ENCODE results near the gene WDR64.

Gene WDR64

DNA sequence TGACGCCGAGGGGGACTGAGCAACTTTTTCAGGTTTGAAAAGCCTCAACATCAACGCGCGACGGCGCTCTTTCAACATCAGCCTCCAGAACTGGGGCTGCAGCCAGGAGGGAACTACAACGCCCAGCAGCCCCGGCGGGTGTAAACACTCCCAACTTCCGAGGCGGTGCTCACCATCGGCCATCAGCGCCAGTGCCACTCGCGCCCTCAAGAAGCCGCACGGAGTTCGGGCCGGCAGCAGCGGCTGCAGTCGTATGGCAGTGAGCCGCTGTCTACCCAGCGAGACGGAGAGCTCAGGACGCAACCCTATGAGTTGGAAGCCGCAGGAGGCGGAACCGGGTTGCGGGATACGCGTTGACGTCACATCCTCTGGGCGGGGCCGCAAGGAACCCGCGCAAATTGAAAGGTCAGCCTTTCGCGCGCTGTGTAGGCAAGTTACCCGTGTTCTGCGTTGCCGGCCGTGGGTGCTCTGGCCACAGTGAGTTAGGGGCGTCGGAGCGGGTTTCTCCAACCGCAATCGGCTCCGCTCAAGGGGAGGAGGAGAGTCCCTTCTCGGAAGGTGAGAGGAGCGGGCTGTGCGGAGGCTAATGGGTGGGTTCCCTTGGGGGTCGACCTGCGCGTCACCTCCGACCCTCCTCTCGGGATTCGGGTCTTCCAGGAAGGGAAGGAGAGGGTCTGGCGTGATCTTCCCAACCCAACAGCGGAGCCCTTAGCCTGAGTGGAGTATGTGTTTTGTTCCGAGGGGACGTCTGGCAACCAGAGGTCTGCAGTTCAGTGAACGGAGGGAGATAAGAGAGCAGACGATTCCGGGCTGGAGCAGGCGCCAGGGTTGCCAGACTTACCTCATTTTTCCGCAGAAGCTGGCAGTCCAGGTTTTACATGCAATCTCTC, 196.0 kb downstream of the WDR64 start, which contains the start of gene EXO1:
TSS of gene EXO1 (plus strand) at position 409 of the 890 bp plus-strand sequence. CDS start 2,222 bp downstream, outside the sequence.
- no peak for FAIRE-seq
- DNase-seq (ENCODE audit: insufficient read length, low spot score), result peak; percentile 87
- TF ChIP-seq, protein P1, sequence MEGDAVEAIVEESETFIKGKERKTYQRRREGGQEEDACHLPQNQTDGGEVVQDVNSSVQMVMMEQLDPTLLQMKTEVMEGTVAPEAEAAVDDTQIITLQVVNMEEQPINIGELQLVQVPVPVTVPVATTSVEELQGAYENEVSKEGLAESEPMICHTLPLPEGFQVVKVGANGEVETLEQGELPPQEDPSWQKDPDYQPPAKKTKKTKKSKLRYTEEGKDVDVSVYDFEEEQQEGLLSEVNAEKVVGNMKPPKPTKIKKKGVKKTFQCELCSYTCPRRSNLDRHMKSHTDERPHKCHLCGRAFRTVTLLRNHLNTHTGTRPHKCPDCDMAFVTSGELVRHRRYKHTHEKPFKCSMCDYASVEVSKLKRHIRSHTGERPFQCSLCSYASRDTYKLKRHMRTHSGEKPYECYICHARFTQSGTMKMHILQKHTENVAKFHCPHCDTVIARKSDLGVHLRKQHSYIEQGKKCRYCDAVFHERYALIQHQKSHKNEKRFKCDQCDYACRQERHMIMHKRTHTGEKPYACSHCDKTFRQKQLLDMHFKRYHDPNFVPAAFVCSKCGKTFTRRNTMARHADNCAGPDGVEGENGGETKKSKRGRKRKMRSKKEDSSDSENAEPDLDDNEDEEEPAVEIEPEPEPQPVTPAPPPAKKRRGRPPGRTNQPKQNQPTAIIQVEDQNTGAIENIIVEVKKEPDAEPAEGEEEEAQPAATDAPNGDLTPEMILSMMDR (IDR thresholded peaks at IDR 0.05; ENCODE audit: insufficient read depth, missing control alignments), result peak; percentile 87

DNA sequence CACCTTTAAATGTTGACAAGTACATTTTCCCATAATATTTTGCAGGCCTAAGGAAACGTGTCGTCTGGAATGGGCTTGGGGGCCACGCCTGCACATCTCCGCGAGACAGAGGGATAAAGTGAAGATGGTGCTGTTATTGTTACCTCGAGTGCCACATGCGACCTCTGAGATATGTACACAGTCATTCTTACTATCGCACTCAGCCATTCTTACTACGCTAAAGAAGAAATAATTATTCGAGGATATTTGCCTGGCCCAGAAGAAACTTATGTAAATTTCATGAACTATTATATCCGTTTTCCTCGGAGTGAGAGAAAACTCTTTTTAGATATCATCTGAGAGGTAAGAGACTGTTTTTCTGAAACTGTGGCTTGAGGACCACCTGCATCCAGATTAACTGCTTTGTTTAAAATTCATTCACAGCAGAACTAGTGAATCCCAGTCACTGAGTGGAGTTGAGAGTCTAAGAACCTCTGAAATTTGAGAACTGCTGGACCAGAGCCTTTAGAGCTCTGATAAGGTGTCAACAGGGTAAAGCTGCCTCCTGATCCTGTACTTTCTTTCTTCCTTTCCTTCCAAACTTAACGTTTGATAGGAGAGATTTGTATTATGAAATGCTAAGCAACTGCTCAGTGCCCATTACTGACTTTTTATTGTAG, 196.7 kb downstream of the WDR64 start:
- no peak for FAIRE-seq
- DNase-seq (ENCODE audit: insufficient read length, low spot score), result no peak
- TF ChIP-seq, protein P1 (IDR thresholded peaks at IDR 0.05; ENCODE audit: insufficient read depth, missing control alignments), result no peak

DNA sequence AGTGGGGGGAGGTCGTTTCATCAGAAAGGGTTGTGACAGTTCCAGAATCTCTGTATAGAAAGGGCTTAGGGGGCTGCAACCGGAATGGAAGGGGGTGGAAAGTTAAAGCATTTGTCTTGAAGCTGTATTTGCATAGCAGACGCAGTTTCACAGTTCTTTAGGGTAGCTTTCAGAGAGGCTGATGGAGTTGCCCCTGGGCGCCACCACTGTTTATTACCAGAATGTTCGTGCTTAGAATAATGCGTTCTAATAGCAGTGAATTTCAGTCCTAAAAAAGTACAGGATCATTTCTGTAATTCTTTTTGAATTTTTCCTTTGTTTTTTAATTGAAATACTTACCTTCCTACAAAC, 197.2 kb downstream of the WDR64 start:
- TF ChIP-seq, protein P1 (IDR thresholded peaks at IDR 0.05; ENCODE audit: insufficient read depth, missing control alignments), result no peak
- FAIRE-seq, result no peak
- DNase-seq (ENCODE audit: insufficient read length, low spot score), result no peak

All from D721Med (cell line).